Mucosa of descending colon (tissue), 3 donors: ENCODE data around the gene OR2A12. TPM values are rescaled to one million over a fixed set of nuclear protein-coding genes. Genes with fewer than 3 reads are reported as not detected.

Source experiments
- ATAC-seq: fragments of 200-7000 bp; cut with Tn5 transposase; one replicate; pipeline ENCODE4 v1.9.1; 2020; ENCODE audit warnings: mild to moderate bottlenecking, moderate library complexity
- DNase-seq, 3 donors: peaks; one replicate each; pipeline ENCODE4 v3.0.0-alpha.2; 2020
- H3K36me3 ChIP-seq: fragments of 200-600 bp; one replicate; pipeline ENCODE4 v1.8.0; 2021; ENCODE audit warnings: low read depth, mild to moderate bottlenecking
- H3K4me1 ChIP-seq: fragments of 200-600 bp; one replicate; pipeline ENCODE4 v1.8.0; 2021; ENCODE audit warnings: low read depth, mild to moderate bottlenecking
- H3K4me3 ChIP-seq: fragments of 200-600 bp; one replicate; pipeline ENCODE4 v1.8.0; 2021; ENCODE audit warnings: mild to moderate bottlenecking
- H3K9me3 ChIP-seq: fragments of 200-600 bp; one replicate; pipeline ENCODE4 v1.8.0; 2021; ENCODE audit warnings: mild to moderate bottlenecking
- CTCF ChIP-seq: fragments of 200-600 bp; IDR thresholded peaks from one replicate; pipeline ENCODE4 v1.8.0; 2022; ENCODE audit warnings: antibody characterized with exemption, mild to moderate bottlenecking
- intact Hi-C, 2 donors: fragments of 100-400 bp; cut with DNase I in 1 of 2; cut with micrococcal nuclease in 1 of 2; formaldehyde crosslinking; loops; one replicate each; pipeline versions ENCODE4 v1.11.0 to v1.11.1; 2022; cut with DNase I, micrococcal nuclease
- total RNA-seq, 3 donors: library from RNA; stranded (reverse); fragmentation: NEBNext Ultra II Directional in 2 of 3; extraction: Animal tissue kit (Norgen Biotek cat#: 25700) in 2 of 3; gene quantifications; one replicate each; pipeline versions ENCODE4 v1.2.1 to v1.2.4, GENCODE V29; 2021 to 2023
- donor health status: DM: no; HTN: no; CAD: no; lungs with moderate emphysema.
- donor health status: DM: no; HTN: no; CAD: no.
- donor health status: DM: no; HTN: yes; CAD: no.

OR2A12 gene
- total RNA-seq, 3 donors from 2014 or later: not detected

- ATAC-seq (no peak), DNase-seq (no peak)
- no peak for TF ChIP-seq CTCF
- Histone ChIP-seq H3K9me3 (no peaks in the 10 kb centered on the region), H3K36me3 (no peaks in the 10 kb centered on the region), H3K4me3 (no peak overlapping the region), H3K4me1 (no peaks in the 10 kb centered on the region)
- intact Hi-C loops: no loop called here
These were observed 16.1 kb upstream of the OR2A12 start for GRCh38 chr7:144069953-144070352.

GRCh38 chr7:144074374-144074773, 11.7 kb upstream of the OR2A12 start:
- H3K4me1 ChIP-seq: no peaks in the 10 kb centered on the region
- intact Hi-C loops: no loop called here
- no peak overlapping the region for H3K4me3 ChIP-seq
- H3K9me3 ChIP-seq: no peaks in the 10 kb centered on the region
- no peaks in the 10 kb centered on the region for H3K36me3 ChIP-seq
- DNase-seq (no peak), ATAC-seq (no peak)
- TF ChIP-seq CTCF: no peak

DNA sequence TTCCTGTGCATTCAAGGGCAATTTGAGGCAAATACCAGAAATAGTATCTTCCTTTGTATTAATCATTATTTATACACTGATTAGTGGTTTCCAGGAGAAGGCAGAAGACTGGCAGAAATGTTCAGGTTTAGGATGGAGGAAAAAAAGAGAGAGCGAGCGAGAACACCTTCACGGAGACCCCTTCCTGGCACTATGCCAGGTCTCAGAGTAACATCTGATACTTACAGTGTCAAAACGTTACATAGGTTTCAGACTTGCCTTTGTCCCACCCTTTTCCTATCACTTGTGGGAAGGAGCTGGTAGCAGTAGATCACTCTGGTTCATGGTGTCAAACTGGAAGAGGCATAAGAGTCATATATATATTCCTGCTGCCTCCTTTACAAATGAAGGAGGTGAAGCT, 652 bp downstream of the OR2A12 start:
- ATAC-seq: no peak
- no peaks in the 10 kb centered on the region for H3K36me3 ChIP-seq

DNA sequence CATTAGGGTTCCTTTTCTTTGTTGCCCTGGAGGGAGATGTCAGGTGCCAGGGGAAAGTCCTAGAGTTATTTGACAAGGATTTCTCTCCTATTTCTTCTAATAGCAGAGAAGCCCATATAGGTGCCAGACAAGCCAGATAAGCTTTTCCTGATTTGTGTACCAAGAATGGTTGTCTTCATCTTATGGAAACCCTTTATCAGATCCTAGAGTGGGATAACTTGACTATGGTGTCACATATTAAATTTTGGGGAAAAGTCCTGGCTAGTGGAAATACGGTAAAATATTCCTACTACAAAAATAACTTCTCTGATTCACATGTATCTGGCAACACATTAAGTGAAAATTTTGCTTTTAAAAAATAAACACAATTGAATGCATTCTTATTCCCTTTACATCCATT, 1.2 kb downstream of the OR2A12 start:
- Histone ChIP-seq H3K4me3 (no peak overlapping the region), H3K4me1 (no peaks in the 10 kb centered on the region), H3K9me3 (peaks cover 5% of the 10 kb centered on the region), H3K36me3 (no peaks in the 10 kb centered on the region)
- ATAC-seq (no peak), DNase-seq (no peak)
- no peak for TF ChIP-seq CTCF
- intact Hi-C loops: no loop called here

More for the DNA sequence above, 652 bp downstream of the OR2A12 start:
- intact Hi-C loops: no loop called here
- no peak overlapping the region for H3K4me3 ChIP-seq
- H3K4me1 ChIP-seq: no peaks in the 10 kb centered on the region
- TF ChIP-seq CTCF: no peak
- DNase-seq: no peak
- H3K9me3 ChIP-seq: peaks cover 5% of the 10 kb centered on the region

GRCh38 chr7:144090667-144091066, 4.6 kb downstream of the OR2A12 start:
- intact Hi-C loops: no loop called here

More at GRCh38 chr7:144090667-144091066, 4.6 kb downstream of the OR2A12 start:
- TF ChIP-seq CTCF: no peak
- Histone ChIP-seq H3K9me3 (peaks cover 5% of the 10 kb centered on the region), H3K36me3 (no peaks in the 10 kb centered on the region), H3K4me3 (no peak overlapping the region), H3K4me1 (no peaks in the 10 kb centered on the region)
- DNase-seq (no peak), ATAC-seq (no peak)
